G401 (cell line): Measurements from ENCODE around the gene SEMG1. TPM values are rescaled to one million over a fixed set of nuclear protein-coding genes. Genes with fewer than 3 reads are reported as not detected.
A peak's percentile ranks its signal among the peaks of the same experiment; 100 is the strongest.

ENCODE experiments used
- DNase-seq: peaks from one replicate; pipeline ENCODE4 v3.0.0-alpha.2; 2015; ENCODE audit warnings: low spot score
- in situ Hi-C: cut with HindIII; loops from 2 replicates; pipeline ENCODE4 v1.10.0; 2016; ENCODE audit warnings: low sequenced_read_pairs, mixed read lengths
- total RNA-seq: library from RNA; depleted of rRNA; stranded (reverse); fragments of >200 nt; shearing (Covaris generic); gene quantifications from 2 replicates; pipeline ENCODE4 v1.2.3, GENCODE V29; 2014; rRNA removed

Gene SEMG1
- total RNA-seq = not detected in 2 replicates

- DNase-seq = no peak
These were observed at the start of gene SEMG1 for GRCh38 chr20:45206725-45207124. TSS of gene SEMG1 (plus strand) at chr20:45207033. CDS start at chr20:45207054, 21 bp downstream.

GRCh38 chr20:45157962-45158361, 48.9 kb upstream of the SEMG1 start:
- DNase-seq = no peak
- in situ Hi-C loops = no loop called here

More at GRCh38 chr20:45206725-45207124, at the start of gene SEMG1:
- in situ Hi-C loops = no loop called here

- DNase-seq = no peak
- in situ Hi-C loops = no loop called here
These were observed 43.6 kb upstream of the SEMG1 start for GRCh38 chr20:45163083-45163803.

GRCh38 chr20:45164906-45165305, 41.9 kb upstream of the SEMG1 start:
- in situ Hi-C loops = no loop called here
- no peak for DNase-seq

GRCh38 chr20:45173522-45173921, 33.3 kb upstream of the SEMG1 start:
- no peak for DNase-seq
- in situ Hi-C loops = no loop called here

- DNase-seq = no peak
- in situ Hi-C loops = no loop called here
These were observed 32.1 kb upstream of the SEMG1 start, which contains the start of gene PI3 for GRCh38 chr20:45174434-45175364. TSS of gene PI3 (plus strand) at chr20:45174902. CDS start at chr20:45174923, 21 bp downstream.

GRCh38 chr20:45176526-45177267, 30.1 kb upstream of the SEMG1 start:
- in situ Hi-C loops = no loop called here
- no peak for DNase-seq

- no peak for DNase-seq
- in situ Hi-C loops = no loop called here
These were observed 27.7 kb upstream of the SEMG1 start for GRCh38 chr20:45179166-45179565.

- DNase-seq = peak; percentile 1
- in situ Hi-C loops = no loop called here
These were observed 25.2 kb upstream of the SEMG1 start for GRCh38 chr20:45181639-45182038.

- no peak for DNase-seq
- in situ Hi-C loops = no loop called here
These were observed 23.7 kb upstream of the SEMG1 start for GRCh38 chr20:45183084-45183483.

- in situ Hi-C loops = no loop called here
- no peak for DNase-seq
These were observed 19.1 kb upstream of the SEMG1 start for GRCh38 chr20:45187693-45188092.

- DNase-seq = no peak
- in situ Hi-C loops = no loop called here
These were observed 17.7 kb upstream of the SEMG1 start for GRCh38 chr20:45189067-45189609.

GRCh38 chr20:45189861-45190260, 17.0 kb upstream of the SEMG1 start:
- in situ Hi-C loops = no loop called here
- no peak for DNase-seq

- in situ Hi-C loops = no loop called here
- DNase-seq = no peak
These were observed 14.9 kb upstream of the SEMG1 start for GRCh38 chr20:45191926-45192325.

GRCh38 chr20:45193331-45193730, 13.5 kb upstream of the SEMG1 start:
- in situ Hi-C loops = no loop called here
- DNase-seq = no peak

GRCh38 chr20:45209924-45210323, 3.1 kb downstream of the SEMG1 start:
- no peak for DNase-seq
- in situ Hi-C loops = no loop called here

- in situ Hi-C loops = no loop called here
These were observed 5.0 kb downstream of the SEMG1 start for GRCh38 chr20:45211569-45212474.

GRCh38 chr20:45212836-45213235, 6.0 kb downstream of the SEMG1 start:
- DNase-seq = no peak
- in situ Hi-C loops = no loop called here

More at GRCh38 chr20:45211569-45212474, 5.0 kb downstream of the SEMG1 start:
- DNase-seq = no peak
